ENCODE data around the gene GRID2. TPM values are rescaled to one million over a fixed set of nuclear protein-coding genes. Genes with fewer than 3 reads are reported as not detected.

The GRID2 gene
- total RNA-seq, 6 experiments from 2014 or later = not detected

DNA sequence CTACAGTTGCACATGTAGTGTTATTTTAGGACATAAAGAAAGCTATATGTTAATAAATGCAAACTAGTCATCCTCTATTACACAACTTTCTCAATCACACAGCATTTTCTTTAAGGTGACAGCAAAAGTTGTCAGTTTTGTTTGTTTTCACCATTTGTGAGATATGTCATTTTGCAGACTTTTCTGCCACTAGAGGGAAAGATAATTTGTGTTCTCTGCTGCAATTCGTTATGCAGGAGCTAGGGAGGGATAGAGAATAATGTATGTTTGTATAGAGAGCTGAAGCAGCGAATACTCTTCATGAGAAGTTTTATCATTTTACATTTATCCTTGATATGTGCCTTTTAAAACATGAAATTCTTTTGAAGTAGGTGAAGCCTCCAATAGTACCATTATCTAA, 854.2 kb downstream of the GRID2 start:
- intact Hi-C loops (cut with DNase I) = no loop called here
- DNase-seq (no peak), ATAC-seq (no peak)
- Histone ChIP-seq H3K4me3 (no peak overlapping the region), H3K36me3 (no peaks in the 10 kb centered on the region), H3K4me1 (no peaks in the 10 kb centered on the region), H3K27ac (no peak overlapping the region), H3K9me3 (no peaks in the 10 kb centered on the region), H3K27me3 (no peaks in the 10 kb centered on the region)
- TF ChIP-seq, protein P1, sequence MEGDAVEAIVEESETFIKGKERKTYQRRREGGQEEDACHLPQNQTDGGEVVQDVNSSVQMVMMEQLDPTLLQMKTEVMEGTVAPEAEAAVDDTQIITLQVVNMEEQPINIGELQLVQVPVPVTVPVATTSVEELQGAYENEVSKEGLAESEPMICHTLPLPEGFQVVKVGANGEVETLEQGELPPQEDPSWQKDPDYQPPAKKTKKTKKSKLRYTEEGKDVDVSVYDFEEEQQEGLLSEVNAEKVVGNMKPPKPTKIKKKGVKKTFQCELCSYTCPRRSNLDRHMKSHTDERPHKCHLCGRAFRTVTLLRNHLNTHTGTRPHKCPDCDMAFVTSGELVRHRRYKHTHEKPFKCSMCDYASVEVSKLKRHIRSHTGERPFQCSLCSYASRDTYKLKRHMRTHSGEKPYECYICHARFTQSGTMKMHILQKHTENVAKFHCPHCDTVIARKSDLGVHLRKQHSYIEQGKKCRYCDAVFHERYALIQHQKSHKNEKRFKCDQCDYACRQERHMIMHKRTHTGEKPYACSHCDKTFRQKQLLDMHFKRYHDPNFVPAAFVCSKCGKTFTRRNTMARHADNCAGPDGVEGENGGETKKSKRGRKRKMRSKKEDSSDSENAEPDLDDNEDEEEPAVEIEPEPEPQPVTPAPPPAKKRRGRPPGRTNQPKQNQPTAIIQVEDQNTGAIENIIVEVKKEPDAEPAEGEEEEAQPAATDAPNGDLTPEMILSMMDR (IDR thresholded peaks at IDR 0.05) = no peak
- TF ChIP-seq POLR2A (IDR thresholded peaks at IDR 0.05) = no peak
- 46% methylated on average over 2 of the region's 2 CpGs for WGBS (ENCODE audit: insufficient coverage, low coverage, low lambda C conversion rate, missing lambda C conversion rate)

DNA sequence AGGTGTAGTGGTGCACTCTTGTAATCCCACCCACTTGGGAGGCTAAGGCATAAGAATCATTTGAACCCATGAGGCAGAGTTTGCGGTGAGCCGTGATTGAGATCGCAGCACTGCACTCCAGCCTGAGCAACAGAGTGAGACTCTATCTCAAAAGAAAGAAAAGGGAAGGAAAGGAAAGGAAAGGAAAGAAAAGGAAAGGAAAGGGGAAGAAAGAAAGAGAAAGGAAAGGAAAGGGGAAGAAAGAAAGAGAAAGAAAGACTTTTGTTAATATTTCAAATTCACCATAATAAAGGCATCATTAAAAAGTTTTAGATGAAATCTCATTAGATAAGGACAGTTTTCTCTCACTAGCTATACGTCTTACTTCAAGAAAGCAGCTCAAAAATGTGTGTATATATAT, 864.3 kb downstream of the GRID2 start:
- intact Hi-C loops (cut with DNase I) = no loop called here
- no peak overlapping the region for H3K27ac ChIP-seq
- ATAC-seq (no peak), DNase-seq (no peak)
- no peaks in the 10 kb centered on the region for H3K27me3 ChIP-seq
- H3K36me3 ChIP-seq = no peaks in the 10 kb centered on the region
- TF ChIP-seq, protein P1 (IDR thresholded peaks at IDR 0.05) = no peak
- no peak for TF ChIP-seq POLR2A (IDR thresholded peaks at IDR 0.05)
- 69% methylated on average over 2 of the region's 4 CpGs for WGBS (ENCODE audit: insufficient coverage, low coverage, low lambda C conversion rate, missing lambda C conversion rate)
- no peaks in the 10 kb centered on the region for H3K4me1 ChIP-seq
- no peak overlapping the region for H3K4me3 ChIP-seq
- no peaks in the 10 kb centered on the region for H3K9me3 ChIP-seq

DNA sequence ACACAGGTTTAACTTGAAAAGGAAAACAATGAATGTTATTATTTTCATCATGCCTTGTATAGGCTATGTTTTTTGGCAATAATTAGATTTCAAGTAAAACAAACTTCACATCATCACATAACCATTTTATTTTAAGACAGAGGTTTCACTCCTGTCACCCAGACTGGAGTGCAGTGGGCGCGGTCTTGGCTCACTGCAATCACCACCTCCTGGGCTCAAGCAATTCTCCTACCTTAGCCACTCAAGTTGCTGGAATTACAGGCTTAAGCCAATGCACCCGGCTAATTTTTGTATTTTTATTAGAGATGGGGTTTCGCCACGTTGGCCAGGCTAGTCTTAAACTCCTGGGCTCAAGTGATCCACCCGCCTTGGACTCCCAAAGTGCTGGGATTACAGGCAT, 866.2 kb downstream of the GRID2 start:
- H3K36me3 ChIP-seq = no peaks in the 10 kb centered on the region
- no peak for ATAC-seq
- intact Hi-C loops (cut with DNase I) = no loop called here
- H3K4me1 ChIP-seq = no peaks in the 10 kb centered on the region
- no peaks in the 10 kb centered on the region for H3K9me3 ChIP-seq
- no peak overlapping the region for H3K27ac ChIP-seq
- TF ChIP-seq, protein P1 (IDR thresholded peaks at IDR 0.05) = no peak
- TF ChIP-seq POLR2A (IDR thresholded peaks at IDR 0.05) = no peak
- no peak for DNase-seq
- WGBS (ENCODE audit: insufficient coverage, low coverage, low lambda C conversion rate, missing lambda C conversion rate) = 78% methylated on average over 3 of the region's 6 CpGs
- H3K27me3 ChIP-seq = no peaks in the 10 kb centered on the region
- no peak overlapping the region for H3K4me3 ChIP-seq

DNA sequence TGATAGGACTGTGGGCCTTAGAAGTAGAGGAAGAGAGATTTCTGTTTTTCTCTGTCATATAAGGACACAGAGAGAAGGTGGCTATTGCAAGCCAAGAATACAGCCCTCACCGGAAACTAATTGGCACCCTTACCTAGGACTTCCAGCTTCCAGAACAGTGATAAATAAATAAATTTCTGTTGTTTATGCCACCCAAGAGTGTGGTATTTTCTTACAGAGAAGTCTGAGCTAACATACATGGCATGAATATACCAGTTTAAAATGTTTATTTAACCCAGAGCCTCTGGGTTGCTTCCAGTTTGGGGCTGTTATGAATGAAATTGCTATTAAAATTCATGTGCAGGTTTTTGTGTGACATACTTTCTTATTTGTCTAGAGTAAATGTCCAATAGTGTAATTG, 870.8 kb downstream of the GRID2 start:
- H3K9me3 ChIP-seq = no peaks in the 10 kb centered on the region
- H3K4me3 ChIP-seq = no peak overlapping the region
- intact Hi-C loops (cut with DNase I) = no loop called here
- 78% methylated on average over 1 of the region's 1 CpG for WGBS (ENCODE audit: insufficient coverage, low coverage, low lambda C conversion rate, missing lambda C conversion rate)
- TF ChIP-seq, protein P1 (IDR thresholded peaks at IDR 0.05) = no peak
- no peak for TF ChIP-seq POLR2A (IDR thresholded peaks at IDR 0.05)
- H3K27ac ChIP-seq = no peak overlapping the region
- DNase-seq = no peak
- H3K27me3 ChIP-seq = no peaks in the 10 kb centered on the region
- no peaks in the 10 kb centered on the region for H3K4me1 ChIP-seq
- ATAC-seq = no peak
- no peaks in the 10 kb centered on the region for H3K36me3 ChIP-seq

DNA sequence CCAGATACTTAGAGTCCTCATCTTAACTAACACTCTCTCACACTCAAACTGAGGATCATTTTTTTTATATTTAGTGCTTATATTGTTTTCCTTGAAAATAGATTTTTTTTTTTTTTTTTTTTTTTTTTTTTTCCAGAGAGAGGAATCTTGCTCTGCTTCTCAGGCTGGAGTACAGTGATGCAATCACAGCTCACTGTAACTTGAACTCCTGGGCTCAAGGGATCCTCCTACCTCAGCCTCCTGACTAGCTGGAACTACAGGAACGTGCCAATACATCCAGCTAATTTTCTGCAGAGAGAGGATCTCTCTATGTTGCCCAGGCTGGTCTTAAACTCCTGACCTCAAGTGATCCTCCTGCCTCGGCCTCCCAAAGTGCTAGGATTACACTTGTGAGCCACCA, 874.5 kb downstream of the GRID2 start:
- no peak overlapping the region for H3K27ac ChIP-seq
- intact Hi-C loops (cut with DNase I) = no loop called here
- no peaks in the 10 kb centered on the region for H3K27me3 ChIP-seq
- H3K4me3 ChIP-seq = no peak overlapping the region
- TF ChIP-seq, protein P1 (IDR thresholded peaks at IDR 0.05) = no peak
- no peak for TF ChIP-seq POLR2A (IDR thresholded peaks at IDR 0.05)
- H3K9me3 ChIP-seq = no peaks in the 10 kb centered on the region
- ATAC-seq = no peak
- WGBS (ENCODE audit: insufficient coverage, low coverage, low lambda C conversion rate, missing lambda C conversion rate) = 66% methylated on average over 2 of the region's 2 CpGs
- H3K4me1 ChIP-seq = no peaks in the 10 kb centered on the region
- DNase-seq = no peak
- no peaks in the 10 kb centered on the region for H3K36me3 ChIP-seq
